Stomach (tissue), 9 donors: ENCODE measurements around the gene BRAF. TPM values are rescaled to one million over a fixed set of nuclear protein-coding genes. Genes with fewer than 3 reads are reported as not detected.
"Not testable (repeated sequence)": the region's sequence is repeated elsewhere in the genome, so short reads cannot be mapped to it uniquely, and the experiment has no call there.

ENCODE experiments used
- DNase-seq, 2 donors: peaks; one replicate each; pipeline versions ENCODE4 v3.0.0 to v3.0.0-alpha.2; 2013 to 2019
- H3K27ac ChIP-seq, 5 donors: fragments of 200-600 bp in 4 of 5; sonication (generic) in 4 of 5; one replicate each; pipeline ENCODE4 v1.5.1; 2013 to 2019; ENCODE audit warnings: mild to moderate bottlenecking in 1 of 5, moderate library complexity in 1 of 5
- H3K27me3 ChIP-seq, 3 donors: fragments of 200-600 bp; sonication (generic); one replicate each; pipeline ENCODE4 v1.5.1; 2017 to 2019; ENCODE audit warnings: mixed run types in 1 of 3
- H3K36me3 ChIP-seq, 4 donors: fragments of 200-600 bp; sonication (generic); 1 replicate in 3 of 4; 2 replicates in 1 of 4; pipeline ENCODE4 v1.5.1; 2016 to 2019
- H3K4me1 ChIP-seq, 4 donors: fragments of 200-600 bp; sonication (generic); one replicate each; pipeline ENCODE4 v1.5.1; 2016 to 2019
- H3K4me3 ChIP-seq, 4 donors: fragments of 200-600 bp; sonication (generic) in 3 of 4; one replicate each; pipeline ENCODE4 v1.5.1; 2016 to 2019; ENCODE audit warnings: mild to moderate bottlenecking in 1 of 4
- H3K9me3 ChIP-seq, 4 donors: fragments of 200-600 bp; sonication (generic); one replicate each; pipeline ENCODE4 v1.5.1; 2016 to 2019
- CTCF ChIP-seq, 7 experiments: fragments of 450-650 bp in 4 of 7; fragments of 200-600 bp in 3 of 7; sonication (generic) in 3 of 7; IDR thresholded peaks; one replicate each; pipeline ENCODE4 v1.5.1; 2016 to 2019; ENCODE audit warnings: antibody characterized with exemption in 7 of 7, control low read depth in 2 of 7, mild to moderate bottlenecking in 1 of 7
- EP300 ChIP-seq: sonication (generic); formaldehyde crosslinking; IDR thresholded peaks from one replicate; pipeline ENCODE4 v1.6.1; 2017; ENCODE audit warnings: antibody characterized with exemption
- POLR2A ChIP-seq, 4 donors: fragments of 450-650 bp; IDR thresholded peaks; one replicate each; pipeline ENCODE4 v1.6.1; 2016; ENCODE audit warnings: antibody characterized with exemption in 4 of 4, control low read depth in 2 of 4, mild to moderate bottlenecking in 1 of 4, moderate library complexity in 1 of 4
- POLR2AphosphoS5 ChIP-seq, 3 donors: sonication (generic); formaldehyde crosslinking; IDR thresholded peaks; one replicate each; pipeline ENCODE4 v1.6.1; 2016; ENCODE audit warnings: antibody characterized with exemption in 3 of 3
- WGBS, 5 donors: extraction: QIAGEN DNeasy Blood & Tissue Kit in 3 of 5; methylation state at CpG; one replicate each; pipeline versions ENCODE4 v1.1.5 to v1.1.7; 2013 to 2018; 5-methylcytosine and 5-hydroxymethylcytosine counted together
- intact Hi-C: fragments of 100-400 bp; cut with DNase I; formaldehyde crosslinking; loops from one replicate; pipeline ENCODE4 v1.15.1; 2023; ENCODE audit warnings: low total_unique reads
- polyA plus RNA-seq, 3 donors: library from polyadenylated mRNA; stranded (reverse); fragments of 200-250 nt; gene quantifications; one replicate each; pipeline ENCODE4 v1.2.3, GENCODE V29; 2013
- total RNA-seq, 5 donors: library from RNA; depleted of rRNA; stranded (reverse); fragments of >200 nt; gene quantifications; one replicate each; pipeline versions ENCODE4 v1.1.0 to v1.2.3, GENCODE V29; 2014 to 2016
- donor health status: healthy with polysubstance abuse.
- donor health status: Bipolar disorder and iron deficiency.
- donor health status: healthy.

BRAF gene
- total and polyA plus RNA-seq, 8 donors: 3.9 to 105 (median 33.3) TPM

- WGBS, 5 donors: 77 to 100% (median 90%) methylated on average over 1 of the region's 1 CpG
- Histone ChIP-seq H3K27ac (no peak overlapping the region), H3K27me3 (no peaks in the 10 kb centered on the region), H3K4me3 (no peak overlapping the region), H3K4me1 (no peaks in the 10 kb centered on the region), H3K36me3 (no peaks in the 10 kb centered on the region), H3K9me3 (no peaks in the 10 kb centered on the region)
- intact Hi-C loops: no loop called here
- TF ChIP-seq POLR2AphosphoS5 (IDR thresholded peaks at IDR 0.05) (no peak), CTCF (IDR thresholded peaks at IDR 0.05) (no peak), POLR2A (IDR thresholded peaks at IDR 0.05) (no peak), EP300 (no peak)
- no peak for DNase-seq
These were observed 16.2 kb upstream of the BRAF start for GRCh38 chr7:140940898-140941297.

- Histone ChIP-seq H3K36me3 (no peaks in the 10 kb centered on the region), H3K27me3 (no peaks in the 10 kb centered on the region), H3K4me3 (no peak overlapping the region), H3K4me1 (no peaks in the 10 kb centered on the region), H3K9me3 (no peaks in the 10 kb centered on the region), H3K27ac (no peak overlapping the region)
- intact Hi-C loops: no loop called here
- 72 to 93% (median 74%) methylated on average over 3 of the region's 3 CpGs for WGBS, 5 donors
- TF ChIP-seq CTCF (IDR thresholded peaks at IDR 0.05): no peak
- no peak for TF ChIP-seq POLR2A (IDR thresholded peaks at IDR 0.05)
- TF ChIP-seq POLR2AphosphoS5 (IDR thresholded peaks at IDR 0.05): no peak
- TF ChIP-seq EP300: no peak
- DNase-seq: no peak
These were observed 13.1 kb upstream of the BRAF start for GRCh38 chr7:140937702-140938264.

- WGBS, 5 donors: 77 to 92% (median 87%) methylated on average over 4 of the region's 4 CpGs
These were observed 4.0 kb upstream of the BRAF start for GRCh38 chr7:140928491-140929309.

GRCh38 chr7:140927945-140928344 is 3.2 kb upstream of the BRAF start:
- WGBS, 5 donors: 77 to 85% (median 82%) methylated on average over 4 of the region's 4 CpGs
- H3K27ac ChIP-seq, H3K9me3 ChIP-seq, H3K36me3 ChIP-seq, DNase-seq, intact Hi-C loops, H3K4me3 ChIP-seq, H3K27me3 ChIP-seq: not testable (repeated sequence)
- peaks cover 5 to 18% (median 12%) of the 10 kb centered on the region in 4 donors for H3K4me1 ChIP-seq

More at GRCh38 chr7:140928491-140929309, 4.0 kb upstream of the BRAF start:
- DNase-seq: no peak
- Histone ChIP-seq H3K36me3 (no peaks in the 10 kb centered on the region), H3K4me1 (peaks cover 0 to 10% (median 6%) of the 10 kb centered on the region in 4 donors), H3K4me3 (no peak overlapping the region), H3K27me3 (no peaks in the 10 kb centered on the region), H3K9me3 (no peaks in the 10 kb centered on the region), H3K27ac (no peak overlapping the region)
- TF ChIP-seq POLR2AphosphoS5 (IDR thresholded peaks at IDR 0.05): no peak
- TF ChIP-seq CTCF (IDR thresholded peaks at IDR 0.05): no peak
- TF ChIP-seq POLR2A (IDR thresholded peaks at IDR 0.05): no peak
- TF ChIP-seq EP300: no peak
- intact Hi-C loops: no loop called here

GRCh38 chr7:140927351-140927750 is 2.6 kb upstream of the BRAF start:
- TF ChIP-seq POLR2A (IDR thresholded peaks at IDR 0.05) (no peak), POLR2AphosphoS5 (IDR thresholded peaks at IDR 0.05) (no peak), CTCF (IDR thresholded peaks at IDR 0.05) (no peak), EP300 (no peak)
- Histone ChIP-seq H3K36me3 (no peaks in the 10 kb centered on the region), H3K4me3 (no peak overlapping the region), H3K9me3 (no peaks in the 10 kb centered on the region), H3K4me1 (peaks cover 8 to 24% (median 16%) of the 10 kb centered on the region in 4 donors), H3K27me3 (no peaks in the 10 kb centered on the region), H3K27ac (no peak overlapping the region)
- intact Hi-C loops: no loop called here
- DNase-seq: no peak
- whole genome bisulfite sequencing, 5 donors: 89 to 100% (median 93%) methylated on average over 2 of the region's 2 CpGs
